ENCODE measurements around the gene DPF3.

Gene DPF3

GRCh38 chr14:72830786-72831594 lies 62.9 kb downstream of the DPF3 start:
- DNase-seq = no peak

GRCh38 chr14:72830356-72830755 lies 63.5 kb downstream of the DPF3 start:
- DNase-seq = no peak

- DNase-seq = no peak
Measured at GRCh38 chr14:72828604-72829003, 65.3 kb downstream of the DPF3 start.

DNA sequence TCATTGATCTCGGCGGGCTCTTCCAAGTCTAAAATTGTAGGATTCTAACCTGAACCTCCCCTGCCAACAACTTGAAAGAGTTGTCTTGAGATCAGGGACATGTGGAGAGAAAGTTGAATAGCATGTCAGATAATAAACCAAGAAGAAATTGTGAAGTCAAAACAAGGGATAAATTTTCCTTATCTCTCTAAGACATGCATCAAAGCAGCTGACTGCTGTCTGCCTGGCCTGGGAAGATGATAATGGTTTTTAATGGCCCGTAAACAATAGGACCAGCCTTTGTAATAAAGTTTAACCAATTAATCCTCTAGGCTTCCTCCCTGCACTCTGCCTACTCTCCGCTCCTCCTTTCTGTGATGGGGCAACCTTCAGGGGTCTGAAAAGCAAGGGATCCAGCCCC lies 67.9 kb downstream of the DPF3 start:
- DNase-seq = no peak

GRCh38 chr14:72825486-72825885 lies 68.4 kb downstream of the DPF3 start:
- no peak for DNase-seq

GRCh38 chr14:72824051-72824450 lies 69.8 kb downstream of the DPF3 start:
- DNase-seq = no peak

DNA sequence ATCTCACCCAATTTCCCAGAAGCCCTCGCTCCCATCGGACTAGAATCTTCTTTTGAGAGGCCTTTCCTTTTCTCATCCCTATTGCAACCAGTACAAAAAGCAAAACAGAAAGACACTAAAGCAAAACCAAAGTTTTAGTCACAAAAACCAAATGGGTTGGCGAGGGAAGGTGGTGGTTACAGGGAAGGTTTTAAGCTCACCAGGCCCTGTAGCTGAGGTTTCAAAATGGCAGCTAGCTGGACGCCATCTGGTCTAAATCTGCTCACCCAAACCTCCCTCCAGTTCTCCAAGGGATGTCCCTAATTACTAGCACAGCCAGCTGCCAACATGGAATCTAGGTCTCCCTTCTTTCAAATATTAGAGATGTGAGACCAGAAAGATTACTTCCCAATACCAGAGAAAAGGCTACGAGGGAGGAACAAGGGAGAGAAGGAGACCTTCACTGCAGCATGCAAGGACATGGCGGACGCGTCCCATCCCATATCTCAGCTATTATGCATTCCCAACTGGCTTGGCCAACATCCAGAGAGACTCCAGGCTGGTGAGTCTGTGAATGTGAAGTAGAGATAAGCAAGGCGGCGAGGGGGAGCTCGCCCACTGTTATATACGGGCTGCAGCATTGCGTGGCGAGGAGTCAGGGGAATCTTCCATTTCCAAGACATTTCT lies 70.8 kb downstream of the DPF3 start:
- no peak for DNase-seq

DNA sequence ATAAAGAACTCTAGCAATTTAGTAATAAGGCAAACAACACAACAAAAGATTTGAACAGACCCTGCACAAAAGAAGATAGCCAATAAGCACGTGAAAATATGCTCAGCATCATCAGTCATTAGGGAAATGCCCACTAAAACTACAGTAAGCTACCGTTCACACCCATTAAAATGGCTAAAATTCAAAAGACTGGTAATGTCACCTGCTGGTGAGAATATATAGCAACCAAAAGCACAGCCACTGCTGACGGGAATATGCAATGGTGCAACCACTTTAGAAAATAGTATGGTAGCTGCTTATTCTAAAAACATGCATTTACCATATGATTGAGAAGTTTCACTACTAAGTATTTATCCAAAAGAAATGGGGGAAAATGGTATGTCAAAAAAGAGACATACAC lies 74.9 kb downstream of the DPF3 start:
- no peak for DNase-seq

DNA sequence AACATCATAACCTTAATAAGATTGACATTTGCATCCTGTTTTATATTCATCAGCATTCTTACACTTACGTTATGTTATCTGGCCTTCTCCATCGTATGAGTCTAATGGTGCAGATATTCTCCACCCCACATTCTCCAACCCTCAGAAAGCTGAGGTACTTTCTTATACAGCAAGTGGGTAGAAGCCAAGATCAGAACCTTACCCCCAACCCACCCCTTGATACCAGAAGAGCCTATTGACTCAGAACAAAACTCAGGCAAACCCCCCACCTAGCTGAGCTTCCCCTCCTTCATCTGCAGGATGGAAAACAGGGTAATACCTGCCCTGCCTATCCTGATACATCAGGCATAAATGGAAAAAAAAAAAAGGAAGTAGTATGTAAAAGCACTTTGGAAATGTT lies 77.6 kb downstream of the DPF3 start:
- DNase-seq = no peak

DNA sequence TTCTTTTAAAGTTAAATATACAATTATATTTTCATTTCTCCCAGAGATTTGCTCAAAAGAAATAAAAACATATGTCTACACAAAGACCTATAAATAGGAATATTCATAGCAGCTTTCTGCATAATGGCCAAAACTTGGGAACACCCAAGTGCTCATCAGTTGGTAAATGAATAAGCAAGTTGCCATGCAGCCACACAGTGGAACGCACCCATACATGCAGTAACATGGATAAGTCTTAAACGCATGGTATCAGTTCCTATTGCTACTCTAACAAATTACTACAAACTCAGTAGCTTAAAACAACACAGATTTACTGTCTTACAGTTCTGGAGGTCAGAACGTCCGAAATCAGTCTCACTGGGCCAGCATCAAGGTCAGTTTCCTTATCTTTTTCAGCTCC lies 78.5 kb downstream of the DPF3 start:
- no peak for DNase-seq

GRCh38 chr14:72812292-72812851 lies 81.5 kb downstream of the DPF3 start:
- DNase-seq = no peak

GRCh38 chr14:72810201-72810600 lies 83.7 kb downstream of the DPF3 start:
- DNase-seq = no peak

DNA sequence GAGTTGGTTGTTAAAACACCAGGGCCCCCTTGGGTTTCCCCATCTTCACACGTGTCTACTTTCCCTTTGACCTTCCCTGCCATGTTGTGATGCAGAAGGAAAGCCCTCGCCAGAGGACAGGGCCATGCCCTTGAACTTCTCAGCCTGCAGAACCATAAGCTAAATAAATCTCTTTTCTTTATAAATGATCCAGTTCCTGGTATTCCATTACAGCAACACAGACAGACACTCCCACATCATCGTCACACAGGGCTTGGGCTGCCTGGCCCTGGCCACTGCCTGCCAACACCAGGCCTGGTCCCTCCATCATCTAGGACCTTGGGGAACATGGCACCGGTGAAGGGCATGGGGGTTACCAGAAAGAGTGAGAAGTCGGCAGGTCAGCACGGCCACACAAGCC lies 84.8 kb downstream of the DPF3 start:
- DNase-seq = no peak

GRCh38 chr14:72808564-72808963 lies 85.3 kb downstream of the DPF3 start:
- no peak for DNase-seq

DNA sequence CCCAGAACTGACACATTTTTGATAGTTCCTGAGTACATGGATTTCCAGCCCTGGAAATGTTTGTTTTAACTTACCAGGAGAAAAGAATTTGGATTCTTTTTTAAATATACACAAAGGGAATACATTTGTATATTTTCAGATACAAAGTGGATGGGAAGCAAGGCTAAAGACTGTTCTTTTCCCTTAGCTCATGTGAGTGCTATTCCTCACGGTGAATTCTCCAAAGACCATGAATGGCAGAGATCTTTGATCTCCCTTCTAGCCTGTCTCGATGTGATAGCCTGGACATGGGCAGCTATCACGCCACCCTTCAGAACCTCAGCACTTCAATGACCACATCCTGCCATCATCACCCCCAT lies 91.3 kb downstream of the DPF3 start:
- DNase-seq = no peak

- no peak for DNase-seq
Measured at GRCh38 chr14:72801836-72802587, 91.9 kb downstream of the DPF3 start.

GRCh38 chr14:72801381-72801812 lies 92.5 kb downstream of the DPF3 start:
- DNase-seq = no peak

DNA sequence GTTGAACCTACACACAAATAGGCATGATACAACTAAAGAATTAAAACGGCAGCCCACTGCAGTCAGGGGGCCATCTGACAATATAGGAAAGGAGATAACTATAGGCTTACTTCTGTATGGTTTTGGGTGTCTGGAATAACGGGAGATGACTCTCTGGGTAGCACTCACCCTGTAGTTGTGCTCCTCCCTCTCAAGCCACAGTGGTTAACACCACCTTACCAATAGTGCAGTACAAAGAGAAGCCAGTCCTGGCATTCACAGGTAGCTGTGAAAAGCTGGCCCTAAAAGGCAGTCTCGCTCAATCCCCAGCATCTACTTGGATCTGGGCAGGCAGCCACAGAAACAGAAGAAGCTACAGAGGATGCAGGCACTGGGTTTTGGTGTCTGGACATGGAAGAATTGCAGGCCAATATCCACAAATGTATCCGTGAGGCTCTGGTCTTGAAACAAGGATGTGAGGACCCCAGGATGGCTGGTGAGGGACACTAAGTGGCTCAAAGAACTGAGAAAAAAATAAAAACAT lies 93.0 kb downstream of the DPF3 start:
- DNase-seq = no peak

- DNase-seq = no peak
Measured at GRCh38 chr14:72800296-72800695, 93.6 kb downstream of the DPF3 start.

DNA sequence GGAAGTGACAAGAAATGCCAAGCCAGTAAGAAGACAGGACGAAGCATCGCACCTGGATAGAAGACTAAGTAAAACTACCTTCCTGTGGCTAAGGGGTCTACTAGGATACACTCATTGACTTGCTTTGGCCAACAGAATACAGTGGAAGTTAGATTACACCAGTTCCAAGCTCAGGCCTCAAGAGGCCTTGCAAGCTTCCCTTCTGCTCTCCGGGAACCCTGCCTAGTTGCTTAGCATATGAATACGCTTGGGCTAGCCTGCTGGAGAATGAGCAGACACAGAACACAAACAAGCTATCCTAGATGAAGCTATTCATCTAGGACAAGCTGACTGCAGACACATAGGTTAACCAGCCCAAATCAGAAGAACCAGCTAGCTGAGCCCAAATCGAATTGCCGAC lies 97.0 kb downstream of the DPF3 start:
- DNase-seq = no peak

DNA sequence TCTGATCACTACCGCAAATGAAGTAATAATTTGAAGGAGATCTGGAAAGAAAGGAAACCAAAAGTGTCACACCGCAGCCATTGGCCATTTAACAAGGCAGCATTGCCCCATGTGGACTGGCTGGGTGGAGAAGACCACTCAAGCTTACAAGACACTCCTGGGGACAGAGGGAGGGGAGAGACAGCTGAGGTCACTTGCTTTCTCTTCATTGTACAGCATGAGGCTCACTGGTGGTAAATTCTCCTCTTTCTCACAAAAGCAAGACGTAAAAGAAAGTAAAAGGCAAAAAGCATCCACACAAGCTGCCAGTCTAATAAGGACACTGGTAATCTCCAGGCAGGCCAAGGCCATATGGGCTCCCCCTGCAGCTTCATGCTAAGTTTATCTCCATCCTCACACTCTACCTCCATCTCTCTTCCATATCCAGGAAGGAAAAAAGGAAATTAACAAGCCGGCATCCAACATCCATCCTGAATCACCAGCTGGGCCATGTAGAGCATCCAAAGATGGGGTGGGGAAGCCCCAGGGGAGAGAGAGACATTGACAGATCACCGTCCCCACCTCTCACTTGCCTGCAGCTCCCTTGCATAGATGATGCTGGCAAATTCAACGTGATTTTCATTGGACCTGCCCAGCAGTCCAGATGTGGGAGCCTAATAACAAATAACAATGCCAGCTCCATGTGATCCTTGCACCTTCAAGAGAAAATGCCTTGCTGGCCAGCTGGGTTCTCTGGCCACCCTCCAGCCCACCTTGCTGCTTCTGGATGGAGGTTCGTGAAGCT lies 100.6 kb downstream of the DPF3 start:
- DNase-seq = no peak

DNA sequence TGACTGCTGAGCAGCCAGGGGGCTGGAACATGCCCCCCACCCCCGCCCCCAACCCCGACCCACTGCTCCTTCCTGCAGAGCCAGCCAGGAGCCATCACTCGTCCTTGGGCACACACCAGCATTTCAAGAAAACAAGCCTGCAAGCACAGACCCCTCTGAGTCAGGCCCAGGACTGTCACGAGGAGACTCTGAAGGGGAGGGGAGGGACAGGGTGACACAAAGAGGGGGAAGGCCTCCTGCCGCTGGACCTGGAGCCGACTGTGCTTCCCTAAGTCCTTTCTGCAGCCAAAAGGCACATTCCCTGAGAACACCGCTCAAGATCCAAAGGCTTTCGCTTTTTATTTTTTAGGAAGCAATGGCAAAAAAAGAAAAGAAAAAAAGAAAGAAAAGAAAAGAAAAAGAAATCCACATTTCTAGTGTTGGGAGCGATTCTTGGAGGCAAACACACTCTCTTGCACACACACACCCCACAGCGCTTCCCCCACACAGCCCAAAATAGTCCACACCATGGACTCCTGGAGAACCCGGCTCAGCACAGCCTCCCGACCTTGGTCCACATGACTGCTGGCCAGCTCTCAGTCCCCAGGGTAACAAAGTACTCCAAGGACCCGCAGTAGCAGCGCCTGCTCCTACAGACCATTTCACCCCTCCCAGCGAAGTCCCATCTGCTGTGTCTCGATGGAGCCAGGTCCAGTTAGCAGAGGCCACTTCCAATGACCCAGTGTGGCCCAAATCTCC lies 101.7 kb downstream of the DPF3 start:
- DNase-seq = no peak

Data from NCI-H1436 treated with DMSO at 0.1 percent for 48 hours (cell line).